Fibroblast of peridontal ligament (primary cell): ENCODE results near the gene ZNF385D.

Experiments
- DNase-seq: peaks from one replicate; pipeline ENCODE4 v3.0.0-alpha.2; 2010; ENCODE audit errors: extremely low read depth

The ZNF385D gene

GRCh38 chr3:21449738-21450137, 301.3 kb downstream of the ZNF385D start:
- no peak for DNase-seq

- peak; percentile 74 for DNase-seq
Measured at GRCh38 chr3:21447476-21448151, 303.4 kb downstream of the ZNF385D start.

- DNase-seq = no peak
Measured at GRCh38 chr3:21446945-21447475, 304.0 kb downstream of the ZNF385D start.

DNA sequence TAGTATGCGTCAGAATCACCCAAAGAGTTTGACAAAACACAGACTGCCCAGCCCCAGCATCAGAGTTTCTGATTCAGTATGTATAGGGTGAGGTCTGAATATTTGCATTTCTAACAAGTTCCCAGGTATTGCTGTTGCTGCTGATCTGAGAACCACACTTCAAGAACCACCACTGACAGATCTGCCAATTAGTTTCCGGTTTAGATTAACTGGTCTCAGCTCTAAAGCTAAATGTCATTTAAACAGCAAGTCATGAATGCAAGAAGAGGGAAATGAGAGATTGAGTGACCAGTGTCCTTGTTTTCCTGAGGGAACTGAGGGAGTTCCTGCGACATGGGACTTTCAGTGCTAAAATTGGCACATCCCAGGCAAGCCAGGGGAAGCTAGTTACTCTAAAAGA, 305.0 kb downstream of the ZNF385D start:
- DNase-seq = no peak

DNA sequence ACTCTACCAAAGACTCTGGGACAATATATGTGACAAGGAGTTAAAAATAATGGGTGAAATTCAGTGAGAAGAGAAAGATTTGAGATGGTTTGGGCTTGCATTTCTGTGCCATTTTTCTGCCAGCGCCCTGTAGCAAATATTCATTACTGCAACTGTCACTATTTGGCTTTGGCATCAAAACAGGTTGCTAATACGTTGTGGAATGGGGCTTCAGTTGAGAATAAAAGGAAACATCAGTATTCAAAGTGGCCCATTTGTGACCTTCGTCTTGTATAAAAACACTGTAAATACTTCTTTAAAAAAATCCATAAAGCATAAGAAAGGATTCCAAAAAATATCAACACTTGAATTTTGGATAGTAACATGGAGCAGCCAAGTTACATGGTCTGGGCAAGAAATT, 309.2 kb downstream of the ZNF385D start:
- DNase-seq = no peak

DNA sequence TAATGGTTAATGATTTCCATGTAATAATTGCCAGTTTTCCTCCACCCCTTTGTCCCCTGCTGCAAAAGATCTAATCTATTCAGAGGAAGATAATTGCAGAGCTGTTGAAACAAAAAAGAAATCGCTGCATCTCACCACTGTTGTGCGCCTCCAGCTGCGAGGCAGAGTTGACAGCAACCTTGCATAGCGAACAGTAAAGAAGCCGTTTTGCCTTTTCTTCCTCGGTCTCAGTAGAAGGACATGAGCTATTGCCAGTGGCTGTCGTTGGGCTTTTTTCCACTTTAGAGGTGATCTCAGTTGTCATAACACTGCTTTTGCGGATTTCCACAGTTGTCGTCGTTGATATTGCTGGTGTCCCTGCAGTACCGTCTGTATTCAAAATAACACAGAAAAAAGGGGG, 314.2 kb downstream of the ZNF385D start:
- DNase-seq = no peak

GRCh38 chr3:21435871-21436270, 315.1 kb downstream of the ZNF385D start:
- DNase-seq = peak; percentile 98

DNA sequence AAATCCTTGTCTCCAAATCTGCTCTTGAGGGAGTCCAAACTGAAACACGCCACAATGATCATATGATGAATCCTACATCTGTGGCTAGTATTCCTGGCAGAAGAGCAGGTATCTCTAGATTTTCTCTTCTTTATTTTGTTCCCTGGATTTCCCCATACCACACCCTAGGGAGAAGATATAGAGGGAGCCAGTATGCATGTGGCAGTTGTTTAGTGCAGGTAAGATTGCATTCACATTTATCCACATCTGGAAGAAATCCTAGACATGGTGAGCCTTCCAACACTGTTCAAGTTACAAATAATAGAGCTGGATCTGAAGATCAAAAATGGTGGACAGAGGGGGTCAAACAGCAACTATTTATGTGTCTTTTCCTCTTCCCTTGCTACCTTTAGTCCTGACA, 316.7 kb downstream of the ZNF385D start:
- DNase-seq = no peak

DNA sequence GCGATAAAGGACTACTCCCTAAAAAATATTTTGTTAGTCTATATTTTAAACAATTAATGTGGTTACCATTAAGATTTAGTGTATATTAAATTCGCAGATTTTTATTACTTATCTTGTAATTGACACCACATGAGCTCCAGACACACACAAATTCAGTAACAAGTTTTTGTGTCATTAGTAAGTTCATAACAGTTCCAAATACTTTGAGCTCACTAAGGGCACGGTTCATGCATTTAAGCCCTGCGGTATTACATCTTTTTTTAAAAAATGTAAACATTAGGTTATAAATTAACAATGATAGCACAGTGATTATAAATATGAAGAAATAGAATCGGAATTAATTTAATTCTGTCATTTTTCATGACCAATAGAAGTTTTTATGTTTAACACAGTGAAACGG, 317.3 kb downstream of the ZNF385D start:
- DNase-seq = no peak

GRCh38 chr3:21426920-21427319, 324.1 kb downstream of the ZNF385D start:
- DNase-seq = no peak

DNA sequence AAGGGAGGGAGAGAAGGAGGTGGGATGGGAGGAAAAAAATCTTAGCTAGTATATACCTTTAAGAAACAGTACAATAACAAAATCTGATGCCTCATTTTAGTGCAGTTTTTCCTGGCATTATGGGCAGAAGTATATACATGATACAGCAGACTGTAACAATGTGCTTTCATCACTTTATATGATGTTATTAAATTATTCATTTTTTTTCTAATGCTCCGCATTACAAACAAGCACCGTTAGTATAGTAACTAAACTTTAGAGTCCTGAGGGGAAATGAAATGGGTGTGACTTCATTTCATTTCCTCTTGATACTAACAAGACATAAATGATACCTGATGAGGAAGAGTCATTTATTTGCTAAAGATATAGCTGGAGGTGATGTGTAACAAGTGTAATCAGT, 325.3 kb downstream of the ZNF385D start:
- DNase-seq = no peak

DNA sequence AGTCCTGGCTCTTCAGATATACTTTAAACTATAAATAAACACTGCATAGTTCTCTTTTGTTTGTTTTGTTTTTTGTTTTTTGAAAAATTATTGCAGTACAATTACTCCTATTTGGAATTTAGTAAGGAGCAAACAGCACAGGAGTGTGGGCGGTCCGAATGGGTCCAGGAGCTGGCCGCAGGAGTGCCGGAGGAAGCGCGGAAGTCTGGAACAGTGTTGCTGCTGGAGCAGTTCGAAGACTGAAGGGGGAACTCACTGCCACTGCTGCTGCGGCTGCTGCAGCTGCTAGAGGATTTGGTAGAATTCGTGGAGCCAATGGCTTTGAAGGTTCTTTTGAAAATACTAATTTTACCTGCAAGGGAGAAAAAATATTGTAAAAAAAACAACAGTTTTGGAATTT, 329.9 kb downstream of the ZNF385D start:
- DNase-seq = no peak

DNA sequence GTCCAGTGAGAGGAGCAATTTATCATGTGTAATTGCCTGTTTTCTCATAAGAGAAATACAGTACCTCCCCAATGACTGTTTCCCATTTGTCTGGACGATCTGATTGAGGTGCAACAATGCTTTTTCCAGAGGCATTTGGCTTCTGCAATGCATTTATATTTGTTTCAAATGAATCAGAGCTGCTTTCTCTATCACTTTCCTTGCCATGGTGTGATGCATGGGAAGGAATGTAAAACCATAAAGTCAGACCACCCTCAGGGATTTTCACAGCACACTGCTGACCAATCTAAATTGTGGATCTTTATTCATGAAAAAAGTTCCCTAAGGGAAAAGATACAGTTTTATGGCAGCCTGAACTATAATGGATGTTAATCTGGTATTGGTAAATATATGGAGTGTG, 333.0 kb downstream of the ZNF385D start:
- peak; percentile 24 for DNase-seq

- no peak for DNase-seq
Measured at GRCh38 chr3:21414506-21414905, 336.5 kb downstream of the ZNF385D start.

GRCh38 chr3:21411058-21411457, 340.0 kb downstream of the ZNF385D start:
- DNase-seq = no peak

GRCh38 chr3:21409401-21409800, 341.6 kb downstream of the ZNF385D start:
- no peak for DNase-seq

GRCh38 chr3:21407743-21408142, 343.3 kb downstream of the ZNF385D start:
- peak; percentile 3 for DNase-seq

DNA sequence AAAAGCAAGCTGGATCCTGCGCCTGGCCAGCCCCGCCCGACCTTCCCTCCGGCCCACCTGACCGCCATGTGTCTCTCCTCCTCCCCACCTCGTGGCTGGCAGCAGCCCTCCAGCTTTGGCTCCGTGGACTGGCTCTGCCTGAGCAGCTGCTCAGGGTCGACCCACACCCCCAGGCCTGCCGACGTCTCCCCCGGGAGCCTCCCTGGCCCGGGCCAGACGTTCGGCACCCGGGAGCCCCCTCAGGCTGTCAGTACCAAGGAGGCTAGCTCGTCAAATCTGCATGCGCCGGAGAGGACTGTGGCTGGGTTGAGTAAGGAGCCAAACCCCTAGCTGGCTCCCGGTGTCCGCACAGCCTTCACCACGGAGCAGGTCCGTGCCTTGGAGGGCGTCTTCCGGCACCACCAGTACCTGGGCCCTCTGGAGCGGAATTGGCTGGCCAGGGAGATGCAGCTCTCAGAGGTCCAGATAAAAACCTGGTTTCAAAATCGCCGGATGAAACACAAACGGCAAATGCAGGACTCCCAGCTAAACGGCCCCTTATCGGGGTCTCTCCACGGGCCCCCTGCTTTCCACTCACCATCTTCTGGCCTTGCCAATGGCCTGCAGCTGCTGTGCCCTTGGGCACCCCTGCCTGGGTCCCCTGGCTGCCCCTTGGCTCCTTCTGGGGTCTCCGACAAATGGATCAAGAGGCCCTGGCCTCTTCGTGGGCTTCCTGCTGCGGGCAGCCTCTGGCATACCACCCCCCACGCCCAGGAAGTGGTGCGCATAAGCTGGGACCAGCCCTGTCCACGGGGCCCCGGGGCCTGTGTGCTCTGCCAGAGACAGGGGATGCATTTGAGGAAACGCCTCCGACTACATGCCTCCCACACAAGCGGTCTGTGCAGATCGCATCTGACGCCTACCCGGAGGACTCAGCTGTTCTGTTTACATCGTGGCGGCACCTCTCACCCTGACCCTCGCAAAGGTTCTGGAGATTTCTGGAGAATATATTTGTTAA, 345.0 kb downstream of the ZNF385D start:
- no peak for DNase-seq

- DNase-seq = no peak
Measured at GRCh38 chr3:21398461-21398860, 352.5 kb downstream of the ZNF385D start.

DNA sequence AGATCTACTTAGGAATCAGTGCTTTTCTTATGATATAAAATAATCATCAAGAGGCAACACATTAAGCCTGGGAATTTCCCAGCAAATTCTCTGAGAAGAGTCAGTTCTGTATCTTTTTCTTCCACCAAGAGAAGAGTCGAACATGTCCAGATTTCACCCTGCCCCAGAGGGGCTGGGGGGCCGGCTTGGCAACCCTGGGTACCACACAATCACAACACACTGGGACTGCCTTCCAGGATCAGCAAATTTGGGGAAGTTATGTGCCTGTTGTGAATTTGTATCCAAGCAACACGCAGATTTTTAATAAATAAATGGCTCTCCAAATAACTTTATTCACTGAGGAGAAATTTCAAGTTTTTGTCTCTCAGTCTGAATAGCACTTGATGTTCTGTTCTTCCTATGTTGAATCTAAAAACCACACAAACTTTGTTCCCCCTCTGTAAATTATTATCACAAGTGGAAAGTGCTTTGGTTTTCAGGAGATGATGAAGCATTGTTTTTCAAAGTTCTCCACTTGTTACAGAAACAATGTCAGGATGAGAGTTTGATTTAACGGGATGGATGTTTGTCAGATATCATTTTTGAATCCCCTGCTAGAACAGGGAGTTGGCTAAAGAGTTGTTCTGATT, 357.2 kb downstream of the ZNF385D start:
- no peak for DNase-seq

DNA sequence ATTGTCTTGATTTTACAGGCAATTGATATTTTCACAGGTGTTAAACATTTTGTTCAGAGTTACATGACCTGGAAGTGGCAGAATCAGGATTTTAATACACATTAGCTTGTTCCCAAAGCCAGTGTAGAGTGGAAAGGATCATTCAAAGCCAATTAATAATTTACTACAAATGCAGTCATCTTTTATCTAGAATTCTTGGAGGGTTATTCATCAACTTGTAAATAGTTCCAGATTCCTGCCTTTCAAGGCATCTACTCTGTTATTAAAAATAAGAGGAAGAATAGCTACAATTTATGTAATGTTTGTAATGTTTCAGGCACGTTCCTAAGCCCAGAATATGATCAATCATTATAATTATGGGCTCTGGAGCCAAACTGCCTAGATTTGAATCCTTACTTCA, 358.5 kb downstream of the ZNF385D start:
- no peak for DNase-seq

DNA sequence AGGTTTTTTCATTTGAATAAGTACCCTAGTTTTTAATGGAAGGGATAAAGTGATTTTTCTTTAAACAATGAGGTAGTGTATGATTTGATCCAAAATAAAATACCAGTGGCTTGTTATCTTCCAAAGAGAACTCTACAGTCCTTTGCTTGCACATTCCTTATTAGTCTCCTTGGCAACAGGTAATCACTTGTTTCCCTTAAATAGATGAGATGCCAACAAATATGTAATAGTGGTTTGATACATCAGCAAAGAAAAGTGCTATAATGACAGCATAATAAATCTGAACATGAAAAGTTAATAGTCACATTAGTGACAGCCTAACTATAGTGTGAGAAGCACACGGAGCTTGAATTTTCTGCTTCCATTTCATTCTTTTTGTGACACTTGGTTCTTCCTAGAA, 360.2 kb downstream of the ZNF385D start:
- DNase-seq = peak; percentile 4
